Measurements from ENCODE around the gene KRTAP12-4.
"Not testable (repeated sequence)": the region's sequence is repeated elsewhere in the genome, so short reads cannot be mapped to it uniquely, and the experiment has no call there.

The KRTAP12-4 gene

DNA sequence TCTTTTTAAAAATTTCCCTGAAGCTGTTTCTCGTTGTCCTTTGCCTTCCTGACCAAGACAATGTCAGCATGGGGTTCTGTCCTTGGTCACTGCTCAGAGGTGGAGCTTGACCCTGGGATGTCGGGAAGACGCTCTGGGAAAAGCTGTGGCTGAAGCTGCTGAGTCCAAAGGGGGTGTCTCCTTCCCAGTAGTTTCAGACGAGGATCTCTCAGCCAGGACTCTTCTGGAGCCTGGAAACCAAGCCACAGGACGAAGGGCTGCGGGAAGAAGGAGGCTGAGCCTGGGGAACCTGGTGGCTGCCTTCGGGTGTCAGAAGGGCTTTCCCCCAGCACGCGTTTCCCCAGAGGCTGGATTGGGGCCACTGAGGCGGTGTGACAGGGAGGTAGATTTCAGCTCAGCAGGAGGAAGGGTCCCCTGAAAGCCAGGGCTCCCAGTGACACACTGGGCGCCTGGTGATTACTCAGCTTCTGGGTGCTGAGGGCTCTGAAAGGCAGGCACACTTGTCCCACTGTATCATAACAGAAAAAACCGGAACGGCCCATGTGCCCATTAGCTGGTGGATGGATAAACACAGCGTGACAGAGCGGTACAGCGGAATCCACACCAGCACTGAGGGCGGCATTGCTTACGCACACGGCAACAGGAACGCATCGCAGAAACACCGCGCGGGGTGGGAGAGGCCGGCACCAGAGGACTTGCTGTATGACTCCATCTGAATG, 32.5 kb upstream of the KRTAP12-4 start:
- no peak for DNase-seq (ENCODE audit: low spot score)

DNA sequence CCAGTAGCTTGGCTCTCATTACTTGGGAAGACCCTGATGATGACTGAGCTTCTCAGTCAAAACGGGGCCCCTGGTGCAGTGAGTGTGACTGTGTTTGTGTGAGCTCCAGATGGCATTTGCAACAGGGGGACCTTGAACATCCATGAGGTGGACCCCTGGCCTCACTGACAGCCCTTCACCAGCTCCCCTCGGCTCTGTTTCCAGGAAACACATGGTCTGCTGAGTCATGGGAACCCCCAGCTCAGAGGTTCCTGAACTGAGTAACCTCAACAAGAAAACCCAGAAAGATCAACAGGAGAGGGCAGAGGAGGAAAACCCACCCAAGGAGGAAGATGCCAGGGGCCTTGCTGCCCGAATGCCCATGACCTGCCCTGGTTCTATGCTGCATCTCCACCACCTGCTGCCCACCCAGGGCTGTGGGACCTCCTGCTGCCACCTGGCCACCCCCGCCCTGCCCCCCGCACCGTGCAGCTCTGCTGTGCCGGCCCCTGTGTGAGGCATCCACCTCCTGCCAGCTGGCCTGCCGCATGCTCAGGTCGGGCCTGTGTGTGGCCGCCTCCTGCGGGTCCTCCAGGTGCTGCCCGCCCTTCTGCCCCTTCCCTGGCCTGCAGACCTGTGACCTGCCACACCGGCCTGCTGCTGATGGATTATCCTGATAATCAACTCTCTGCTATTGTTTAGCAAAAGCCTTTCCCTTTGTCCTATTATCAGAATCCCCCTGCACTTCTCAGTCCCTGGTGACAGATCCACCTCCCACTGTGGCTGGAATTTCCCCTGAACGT, 31.7 kb upstream of the KRTAP12-4 start:
- DNase-seq (ENCODE audit: low spot score): no peak

DNA sequence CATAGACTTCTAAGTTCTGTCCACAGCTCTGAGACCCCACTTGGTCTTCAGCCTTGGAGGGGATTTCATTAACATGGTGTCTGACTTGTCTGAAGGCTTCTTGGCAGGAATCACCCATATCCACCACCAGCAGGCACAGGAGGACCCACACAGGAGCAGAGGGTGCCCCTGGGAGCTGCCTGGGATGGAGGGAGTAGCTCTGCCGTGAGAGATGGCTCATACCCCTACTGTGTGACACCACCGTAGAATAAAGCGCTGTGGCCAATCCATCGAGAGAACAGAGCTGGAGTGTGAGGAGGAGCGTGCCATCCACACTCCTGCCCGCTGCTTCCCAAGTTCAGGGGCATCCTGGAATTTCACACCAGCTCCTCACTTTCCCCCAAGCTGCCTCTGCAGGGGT, 30.6 kb upstream of the KRTAP12-4 start:
- DNase-seq (ENCODE audit: low spot score): not testable (repeated sequence)

DNA sequence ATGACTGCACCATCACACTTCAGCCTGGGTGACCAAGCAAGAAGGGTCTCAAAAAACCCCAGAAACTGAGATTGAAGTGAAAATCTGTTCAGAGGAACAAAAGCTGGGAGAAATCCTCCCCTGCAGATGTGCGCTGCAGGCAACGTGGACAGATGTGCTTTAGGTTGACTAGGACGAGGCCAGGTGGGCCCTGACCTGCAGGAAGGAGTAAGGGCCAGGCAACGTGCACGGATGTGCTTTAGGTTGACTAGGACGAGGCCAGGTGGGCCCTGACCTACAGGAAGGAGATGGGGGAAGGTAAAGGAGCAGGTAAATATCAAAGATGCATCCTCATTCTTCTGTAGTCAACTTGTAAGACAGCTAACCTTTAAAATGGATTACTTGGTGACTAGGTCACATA, 30.0 kb upstream of the KRTAP12-4 start:
- DNase-seq (ENCODE audit: low spot score): no peak

DNA sequence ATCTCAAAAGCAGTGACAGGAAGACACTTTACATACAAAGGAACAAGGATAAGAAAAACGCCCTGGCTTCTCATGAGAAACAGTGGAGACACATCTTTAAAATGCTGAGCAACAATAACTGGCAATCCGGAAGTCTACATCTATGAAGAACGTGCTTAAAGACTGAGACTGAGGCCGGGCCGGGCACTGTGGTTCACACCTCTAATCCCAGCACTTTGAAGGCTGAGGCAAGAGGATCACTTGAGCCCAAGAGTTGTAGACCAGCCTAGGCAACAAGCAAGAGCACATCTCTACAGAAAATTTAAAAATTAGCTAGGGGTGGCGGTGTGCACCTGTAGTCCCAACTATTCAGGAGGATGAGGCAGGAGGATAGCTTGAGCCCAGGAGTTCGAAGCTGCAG, 29.6 kb upstream of the KRTAP12-4 start:
- DNase-seq (ENCODE audit: low spot score): no peak

DNA sequence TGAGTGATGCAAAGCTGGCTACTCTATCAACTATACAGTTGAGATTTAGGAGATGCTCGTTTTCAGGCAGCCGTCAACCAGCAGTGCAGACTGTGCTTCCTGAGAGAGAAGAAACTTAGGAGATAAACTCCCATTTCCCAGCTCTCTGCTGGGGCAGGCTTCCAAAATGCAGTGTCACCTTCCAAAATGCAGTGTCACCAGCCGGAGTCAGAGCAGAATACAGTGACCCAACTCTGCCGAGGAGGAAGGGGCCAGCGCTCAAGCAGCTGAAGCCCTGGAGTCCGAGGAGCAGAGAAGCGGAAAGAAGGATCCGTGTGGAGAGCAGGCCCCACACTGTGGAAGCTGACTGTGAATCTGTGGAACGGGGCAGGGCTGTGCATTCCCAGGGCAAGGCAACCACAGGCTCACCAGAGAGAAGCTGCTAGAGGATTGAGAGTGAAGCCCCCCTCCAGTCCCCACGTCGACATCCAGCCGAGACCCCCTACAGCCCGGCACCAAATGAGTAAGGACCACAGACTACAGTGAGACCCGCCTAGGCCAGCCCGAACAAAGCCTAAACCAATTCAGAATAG, 28.2 kb upstream of the KRTAP12-4 start:
- DNase-seq (ENCODE audit: low spot score): no peak

DNA sequence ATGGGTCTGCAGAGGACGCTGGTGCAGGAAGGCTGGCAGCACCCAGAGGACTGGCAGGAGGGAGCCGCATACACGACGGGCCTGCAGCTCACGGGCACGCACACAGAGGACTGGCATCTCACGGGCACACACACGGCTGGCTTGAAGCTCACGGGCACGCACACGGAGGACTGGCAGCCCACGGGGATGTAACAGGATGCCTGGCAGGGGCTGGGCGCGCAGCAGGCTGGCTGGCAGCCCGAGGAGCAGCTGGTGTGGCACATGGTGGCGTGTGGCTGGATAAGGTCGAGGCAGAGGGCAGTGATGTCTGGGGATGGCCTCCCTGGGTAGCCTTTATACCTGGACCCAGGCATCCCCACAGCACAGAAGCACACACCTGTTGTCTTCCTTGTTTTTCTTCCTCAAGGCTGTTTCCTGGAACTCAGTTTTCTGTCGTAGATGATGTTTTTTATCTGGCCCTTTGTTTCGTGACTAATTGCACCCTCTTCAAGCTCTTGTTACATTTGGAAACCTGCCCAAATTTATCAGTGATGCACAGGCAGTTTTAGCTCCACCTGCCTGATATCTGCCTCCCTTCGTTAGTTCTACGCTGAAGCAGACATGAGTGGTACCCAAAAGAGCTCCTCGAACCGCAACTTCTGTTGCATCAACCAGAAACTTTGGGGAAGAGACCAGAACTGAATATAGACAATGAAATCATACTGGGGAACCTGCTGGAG, 27.6 kb upstream of the KRTAP12-4 start, which contains the start of gene KRTAP12-1:
Gene KRTAP12-1 (minus strand): TSS at position 303 of the 719 bp plus-strand sequence. CDS start 40 bp downstream, at position 263.
- no peak for DNase-seq (ENCODE audit: low spot score)

DNA sequence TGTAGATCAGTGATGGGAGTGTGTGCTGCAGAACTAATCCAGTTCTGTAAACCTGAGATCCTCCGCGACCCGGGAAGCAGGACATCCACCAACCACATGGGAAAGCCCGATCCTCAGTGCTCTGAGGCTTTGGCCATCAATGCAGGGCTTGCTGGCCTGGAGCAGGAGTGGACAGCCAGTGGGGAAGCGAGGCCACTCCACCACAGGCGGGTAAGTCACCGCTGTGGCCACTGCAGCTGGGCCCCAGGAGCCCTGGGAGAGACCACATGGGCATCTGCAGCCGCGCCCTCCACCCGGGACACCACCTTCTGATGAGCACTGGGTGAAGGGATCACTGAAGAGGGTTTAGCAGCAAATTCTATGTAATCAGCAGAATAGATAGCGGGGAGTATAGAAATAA, 26.7 kb upstream of the KRTAP12-4 start:
- DNase-seq (ENCODE audit: low spot score): no peak

DNA sequence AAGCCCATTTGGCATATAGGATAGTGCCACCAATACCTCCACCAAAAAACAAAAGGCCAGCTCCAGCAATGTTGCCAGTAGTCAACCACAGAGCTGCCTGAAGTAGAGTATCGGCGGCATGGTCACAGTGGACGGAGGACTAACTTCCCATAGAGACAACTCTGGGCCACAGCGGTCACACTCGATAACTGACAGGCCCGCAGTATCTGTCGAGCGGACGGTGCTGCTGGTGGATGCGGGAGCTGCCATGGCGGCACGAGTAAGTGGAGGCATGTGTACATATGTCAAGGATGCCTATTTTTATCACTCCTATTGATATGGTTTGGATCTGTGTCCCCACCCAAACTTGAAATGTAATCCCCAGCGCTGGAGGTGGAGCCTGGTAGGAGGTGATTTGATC, 23.4 kb upstream of the KRTAP12-4 start:
- DNase-seq (ENCODE audit: low spot score): no peak

DNA sequence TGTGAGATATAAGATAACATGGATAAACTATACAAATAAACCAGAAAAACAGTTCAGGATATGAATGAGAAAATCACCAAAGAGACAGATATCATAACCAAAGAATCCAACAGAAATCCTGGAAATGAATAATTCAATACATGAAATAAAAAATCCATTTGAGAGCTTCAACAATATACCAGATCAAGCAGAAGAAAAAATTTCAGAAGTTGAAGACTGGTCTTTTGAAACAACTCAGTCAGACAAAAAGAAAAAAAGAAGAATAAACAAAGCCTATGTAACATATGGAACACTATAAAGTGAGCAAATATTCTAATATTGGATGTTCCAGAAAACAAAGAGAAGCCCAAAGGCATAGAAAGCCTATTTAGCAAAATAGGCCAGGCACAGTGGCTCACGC, 17.5 kb upstream of the KRTAP12-4 start:
- no peak for DNase-seq (ENCODE audit: low spot score)

DNA sequence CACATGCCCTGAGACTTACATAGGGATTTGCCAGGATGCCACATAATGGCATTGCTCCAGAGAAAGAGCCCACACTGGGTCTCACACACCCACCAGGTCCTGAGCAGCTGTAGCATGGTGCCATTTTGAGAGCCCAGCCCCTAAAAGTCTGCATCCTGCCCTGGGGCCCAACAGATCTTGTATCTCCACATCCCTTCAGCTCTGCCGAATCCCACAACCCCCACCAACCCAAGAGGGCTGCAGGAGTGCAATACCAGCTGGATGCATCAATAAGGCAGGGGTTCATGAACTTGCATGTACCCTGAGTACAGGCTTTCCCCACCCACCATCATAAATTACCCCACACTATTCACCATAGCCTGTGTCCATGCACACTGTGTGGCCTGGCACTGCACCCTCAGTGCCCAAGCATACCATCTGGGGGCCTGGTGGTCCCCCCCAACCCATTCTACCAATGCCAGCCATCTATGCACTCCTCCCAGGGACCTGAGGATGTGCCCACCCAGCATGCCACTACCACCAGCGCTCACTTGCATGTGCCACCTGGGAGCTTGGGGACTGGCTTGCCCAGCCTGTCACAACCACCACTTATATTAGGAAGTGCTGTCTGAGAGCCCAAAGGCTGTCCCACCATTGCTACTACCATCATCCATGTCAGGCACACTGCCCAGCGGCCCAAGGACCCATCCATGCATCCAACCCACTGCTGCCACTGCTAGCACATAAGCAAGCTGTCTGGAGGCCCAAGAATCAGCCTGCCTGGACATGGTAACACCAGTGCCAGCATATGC, 16.4 kb upstream of the KRTAP12-4 start:
- DNase-seq (ENCODE audit: low spot score): no peak

DNA sequence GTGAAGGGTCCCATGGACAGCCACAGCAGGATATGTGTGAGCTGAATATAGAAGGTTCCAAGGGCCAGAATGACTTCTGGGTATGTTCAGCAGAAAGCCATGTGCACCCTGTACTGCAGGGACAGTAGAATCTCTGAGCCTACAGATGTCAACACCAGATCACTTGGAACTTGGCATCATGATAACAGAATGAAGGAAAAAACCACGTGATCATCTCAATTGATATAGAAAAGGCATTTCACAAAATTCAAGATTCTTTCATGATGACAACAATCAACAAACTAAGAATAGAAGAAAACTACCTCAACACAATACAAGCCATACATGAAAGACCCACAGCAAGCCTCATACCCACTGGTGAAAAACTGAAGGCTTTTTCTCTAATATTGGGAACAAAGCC, 13.2 kb upstream of the KRTAP12-4 start:
- DNase-seq (ENCODE audit: low spot score): no peak

DNA sequence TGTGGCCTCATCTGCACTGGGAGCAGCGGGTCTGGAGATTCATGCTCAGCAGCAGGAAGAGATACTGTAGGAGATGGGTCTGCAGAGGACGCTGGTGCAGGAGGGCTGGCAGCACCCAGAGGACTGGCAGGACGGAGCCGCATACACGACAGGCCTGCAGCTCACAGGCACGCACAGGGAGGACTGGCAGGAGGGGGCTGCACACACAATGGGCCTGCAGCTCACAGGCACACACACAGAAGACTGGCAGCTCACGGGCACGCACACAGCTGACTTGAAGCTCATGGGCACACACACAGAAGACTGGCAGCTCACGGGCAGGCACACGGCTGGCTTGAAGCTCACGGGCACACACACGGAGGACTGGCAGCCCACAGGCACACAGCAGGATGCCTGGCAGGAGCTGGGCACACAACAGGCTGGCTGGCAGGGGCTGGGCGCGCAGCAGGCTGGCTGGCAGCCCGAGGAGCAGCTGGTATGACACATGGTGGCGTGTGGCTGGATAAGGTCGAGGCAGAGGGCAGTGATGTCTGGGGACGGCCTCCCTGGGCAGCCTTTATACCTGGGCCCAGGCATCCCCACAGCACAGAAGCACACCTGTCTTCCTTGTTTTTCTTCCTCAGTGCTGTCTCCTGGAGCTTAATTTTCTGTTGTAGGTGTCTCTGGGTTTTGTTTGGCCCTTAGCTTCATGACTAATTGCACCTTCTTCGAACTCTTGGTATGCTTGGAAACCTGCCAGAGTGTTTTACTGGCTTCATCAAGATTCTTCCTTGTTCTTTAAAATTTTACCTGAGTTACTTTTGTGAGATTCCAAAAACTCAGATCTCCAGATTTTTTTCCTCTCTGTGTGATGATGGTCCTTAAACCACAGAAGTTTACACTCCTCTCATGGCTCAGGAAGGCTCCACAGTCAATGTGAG, 12.2 kb upstream of the KRTAP12-4 start, which contains the start of gene KRTAP12-2:
Gene KRTAP12-2 (minus strand): TSS at position 527 of the 920 bp plus-strand sequence. CDS start 41 bp downstream, at position 486.
- DNase-seq (ENCODE audit: low spot score): no peak

DNA sequence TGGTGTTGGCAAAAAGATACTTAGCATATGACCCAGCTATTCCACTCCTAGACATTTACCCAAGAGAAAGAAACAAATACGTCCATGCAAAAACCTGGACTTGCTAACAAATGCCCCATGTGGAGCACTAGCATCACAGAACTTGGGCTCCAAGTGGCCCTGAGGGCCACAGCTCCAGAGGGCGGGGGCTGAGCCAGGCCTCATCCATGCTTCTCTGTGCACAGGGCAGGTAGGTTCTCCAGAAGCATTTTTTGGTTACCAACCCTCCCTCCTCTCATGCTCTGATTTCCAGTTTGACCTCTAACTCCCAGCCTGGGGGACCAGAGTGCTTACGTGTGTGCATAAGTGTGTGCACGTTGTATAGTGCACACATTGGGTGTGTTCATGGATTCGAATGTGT, 10.2 kb upstream of the KRTAP12-4 start:
- DNase-seq (ENCODE audit: low spot score): no peak

DNA sequence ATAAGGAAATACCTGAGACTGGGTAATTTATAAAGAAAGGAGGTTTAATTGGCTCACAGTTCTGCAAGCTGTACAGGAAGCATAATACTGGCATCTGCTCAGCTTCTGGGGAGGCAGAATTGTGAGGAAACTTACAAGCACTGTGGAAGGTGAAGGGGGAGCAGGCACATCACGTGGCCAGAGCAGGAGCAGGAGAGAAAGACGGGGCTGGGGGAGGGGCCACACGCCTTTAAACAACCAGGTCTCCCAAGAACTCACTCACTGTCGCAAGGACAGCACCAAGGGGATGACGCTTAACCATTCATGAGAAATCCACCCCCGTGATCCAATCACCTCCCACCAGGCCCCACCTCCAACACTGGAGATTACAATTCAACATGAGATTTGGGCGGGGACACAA, 7.1 kb upstream of the KRTAP12-4 start:
- not testable (repeated sequence) for DNase-seq (ENCODE audit: low spot score)

DNA sequence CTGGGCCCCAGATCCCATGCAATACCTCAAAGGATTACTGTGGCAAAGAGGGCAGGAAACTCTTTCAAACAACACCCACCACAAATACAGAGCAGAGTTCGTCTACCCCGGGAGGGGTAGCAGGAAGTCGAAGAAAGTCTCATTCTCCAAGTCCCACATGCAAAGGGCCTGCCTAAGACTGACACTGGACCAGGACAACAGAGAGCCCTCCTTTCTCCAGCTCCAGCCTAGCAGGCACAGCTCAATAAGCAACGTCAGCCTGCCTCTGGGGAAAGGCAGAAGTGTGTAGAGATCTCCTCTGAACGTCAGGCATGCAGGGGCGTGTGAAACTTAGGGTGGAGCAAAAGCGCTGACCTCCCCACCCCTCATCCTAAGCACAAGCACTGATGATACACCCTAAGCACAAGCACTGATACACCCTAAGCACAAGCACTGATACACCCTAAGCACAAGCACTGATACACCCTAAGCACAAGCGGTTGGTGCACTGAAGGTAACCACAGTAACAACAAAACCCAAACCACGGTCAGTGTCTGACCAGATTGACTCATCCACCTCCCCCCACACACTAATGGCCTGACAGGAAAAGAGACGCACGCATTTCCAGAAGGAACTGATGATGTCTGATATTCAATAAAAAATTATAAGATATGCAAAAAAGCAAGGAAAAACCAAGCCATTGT, 4.6 kb upstream of the KRTAP12-4 start:
- DNase-seq (ENCODE audit: low spot score): no peak

DNA sequence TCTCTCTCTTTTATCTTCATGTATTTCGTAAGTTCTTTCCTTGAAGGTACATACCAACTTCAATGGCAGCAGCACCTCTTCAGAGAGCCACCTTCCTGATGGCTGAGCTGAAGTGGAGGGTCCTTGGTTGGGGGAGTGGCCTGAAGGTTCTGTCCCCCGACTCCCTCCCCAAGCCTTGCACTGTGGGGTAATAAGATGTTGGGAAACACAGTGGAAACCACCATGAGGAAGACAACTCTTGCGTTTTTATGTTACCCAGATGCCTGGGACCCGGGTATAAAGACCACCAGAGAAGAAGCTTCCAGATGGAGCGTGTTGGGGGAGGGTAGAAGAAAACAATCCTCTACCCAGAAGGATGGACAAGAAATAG, 4.1 kb upstream of the KRTAP12-4 start:
- no peak for DNase-seq (ENCODE audit: low spot score)

DNA sequence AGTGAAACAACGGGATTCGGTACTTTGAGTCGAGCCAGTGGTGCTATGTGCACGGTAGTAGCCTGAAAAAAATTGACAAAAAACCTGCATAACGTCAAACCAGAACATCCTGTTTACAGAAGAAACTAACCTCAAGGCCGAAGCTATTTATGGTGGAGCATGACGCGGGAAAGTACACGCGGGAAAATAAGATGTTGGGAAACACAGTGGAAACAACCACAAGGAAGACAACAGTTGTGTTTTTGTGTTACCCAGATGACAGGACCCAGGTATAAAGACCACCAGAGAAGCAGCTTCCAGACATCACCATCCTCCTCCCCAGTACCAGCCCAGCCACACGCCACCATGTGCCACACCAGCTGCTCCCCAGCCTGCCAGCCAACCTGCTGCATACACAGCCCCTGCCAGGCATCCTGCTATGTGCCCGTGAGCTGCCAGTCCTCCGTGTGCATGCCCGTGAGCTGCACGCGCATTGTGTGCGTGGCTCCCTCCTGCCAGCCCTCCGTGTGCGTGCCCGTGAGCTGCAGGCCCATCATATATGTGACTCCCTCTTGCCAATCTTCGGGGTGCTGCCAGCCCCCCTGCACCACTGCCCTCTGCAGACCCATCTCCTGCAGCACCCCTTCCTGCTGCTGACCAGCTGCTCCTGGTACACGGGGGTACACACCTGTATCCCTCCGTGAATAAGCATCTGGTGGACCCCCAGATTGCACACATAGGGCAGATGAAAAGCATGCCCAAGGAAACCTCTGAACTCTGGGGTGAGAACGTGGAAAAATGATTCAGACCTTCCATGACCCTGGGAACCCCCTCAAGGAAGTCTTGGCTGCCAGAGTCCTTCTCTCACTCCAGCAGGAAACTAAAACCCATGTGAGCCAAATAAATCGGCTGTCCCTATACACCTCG, 3.4 kb upstream of the KRTAP12-4 start, which contains the start of gene KRTAP12-3:
Gene KRTAP12-3 (plus strand): TSS at position 298 of the 906 bp plus-strand sequence. CDS start 48 bp downstream, at position 346.
- no peak for DNase-seq (ENCODE audit: low spot score)

DNA sequence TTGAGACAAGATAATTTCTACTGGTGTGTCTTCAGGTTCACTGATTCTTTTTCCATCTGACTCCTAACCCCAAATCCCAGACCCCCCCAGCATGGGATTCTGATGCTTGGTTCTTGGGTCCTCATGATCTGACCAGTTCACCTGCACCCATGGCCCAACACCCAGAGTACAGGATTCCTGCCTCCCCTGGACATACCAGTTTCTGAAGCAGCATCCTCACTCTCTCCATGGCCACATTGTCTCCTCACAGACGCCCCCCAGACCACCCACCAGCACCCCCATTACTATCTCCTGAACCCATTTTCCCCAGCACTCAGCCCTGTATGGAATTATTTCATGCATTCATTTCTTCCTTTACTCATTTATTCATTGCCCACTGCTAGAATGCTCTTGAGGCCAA, 2.4 kb upstream of the KRTAP12-4 start:
- no peak for DNase-seq (ENCODE audit: low spot score)

All from HuH-7 (cell line).